HG03095 (cell line): Measurements from ENCODE around the gene POLR3B.
"Not testable (repeated sequence)": the region's sequence is repeated elsewhere in the genome, so short reads cannot be mapped to it uniquely, and the experiment has no call there.

Experiments used
- ATAC-seq: cut with Tn5 transposase; IDR thresholded peaks from one replicate; pipeline ENCODE4 v1.9.1; 2021; ENCODE audit warnings: moderate library complexity; ENCODE audit not compliant: unreplicated experiment

POLR3B gene

GRCh38 chr12:106357549-106358395, at the start of gene POLR3B:
Gene POLR3B (plus strand): TSS chr12:106357748. CDS start chr12:106357880, 132 bp downstream.
- ATAC-seq: peak; percentile 90

GRCh38 chr12:106308121-106308520, 49.4 kb upstream of the POLR3B start:
- ATAC-seq: no peak

GRCh38 chr12:106308611-106309010, 48.9 kb upstream of the POLR3B start:
- no peak for ATAC-seq

GRCh38 chr12:106309671-106310505, 47.7 kb upstream of the POLR3B start:
- no peak for ATAC-seq

GRCh38 chr12:106310687-106311086, 46.9 kb upstream of the POLR3B start:
- ATAC-seq: no peak

GRCh38 chr12:106311139-106311538, 46.4 kb upstream of the POLR3B start:
- no peak for ATAC-seq

- ATAC-seq: not testable (repeated sequence)
These were observed 44.1 kb upstream of the POLR3B start for GRCh38 chr12:106313413-106313812.

GRCh38 chr12:106315523-106315922, 42.0 kb upstream of the POLR3B start:
- ATAC-seq: no peak

GRCh38 chr12:106317406-106318082, 40.0 kb upstream of the POLR3B start:
- no peak for ATAC-seq

- ATAC-seq: no peak
These were observed 36.3 kb upstream of the POLR3B start for GRCh38 chr12:106321139-106321850.

GRCh38 chr12:106323537-106323936, 34.0 kb upstream of the POLR3B start:
- no peak for ATAC-seq

- ATAC-seq: no peak
These were observed 30.2 kb upstream of the POLR3B start for GRCh38 chr12:106327309-106327869.

- ATAC-seq: no peak
These were observed 28.8 kb upstream of the POLR3B start for GRCh38 chr12:106328735-106329134.

GRCh38 chr12:106329231-106329982, 28.1 kb upstream of the POLR3B start:
- no peak for ATAC-seq

GRCh38 chr12:106331599-106331998, 25.9 kb upstream of the POLR3B start:
- no peak for ATAC-seq

GRCh38 chr12:106332536-106332935, 25.0 kb upstream of the POLR3B start:
- ATAC-seq: no peak

- ATAC-seq: no peak
These were observed 24.5 kb upstream of the POLR3B start for GRCh38 chr12:106333010-106333409.

- no peak for ATAC-seq
These were observed 23.8 kb upstream of the POLR3B start for GRCh38 chr12:106333756-106334155.

- no peak for ATAC-seq
These were observed 16.3 kb upstream of the POLR3B start for GRCh38 chr12:106341086-106341877.
